ENCODE data around the gene ZNF618.

- TF ChIP-seq CTCF (conservative IDR thresholded peaks at IDR 0.05; ENCODE audit: low read depth in 2 of 2) (no peak), REST (IDR thresholded peaks at IDR 0.05; ENCODE audit: unreplicated experiment) (no peak), POLR2AphosphoS5 (IDR thresholded peaks at IDR 0.05; ENCODE audit: low read depth) (no peak), ETS1 (IDR thresholded peaks at IDR 0.05) (no peak), EZH2 (IDR thresholded peaks at IDR 0.05; ENCODE audit: low read depth, unreplicated experiment) (no peak), ZNF114 (CRISPR knock-in tag; IDR thresholded peaks at IDR 0.05) (no peak), EZH2phosphoT487 (IDR thresholded peaks at IDR 0.05; ENCODE audit: unreplicated experiment) (no peak), JUNB (IDR thresholded peaks at IDR 0.05; ENCODE audit: unreplicated experiment) (no peak), NANOG (IDR thresholded peaks at IDR 0.05; ENCODE audit: borderline replicate concordance) (no peak)
Observed at GRCh38 chr9:114080773-114081440, 204.8 kb downstream of the ZNF618 start.
